OCI-LY1 (cell line): Measurements from ENCODE around the gene MID2.

Source experiments
- CTCF ChIP-seq: fragments of 200-600 bp; sonication (generic), shearing (Covaris generic); IDR thresholded peaks from 2 replicates; pipeline ENCODE4 v1.5.1; 2017; ENCODE audit warnings: mild to moderate bottlenecking, antibody characterized with exemption, low read length, moderate library complexity, mixed read lengths
- EZH2 ChIP-seq: fragments of 200-600 bp; sonication (generic), shearing (Covaris generic); IDR thresholded peaks from 2 replicates; pipeline ENCODE4 v1.8.0; 2017; ENCODE audit warnings: borderline replicate concordance, mixed run types, mild to moderate bottlenecking, antibody characterized with exemption, low read length, moderate library complexity, mixed read lengths

GRCh38 chrX:107934262-107934661 is 108.6 kb downstream of the MID2 start:
- no peak for TF ChIP-seq CTCF
- no peak for TF ChIP-seq EZH2
